ENCODE results near the gene THBS3. TPM values are rescaled to one million over a fixed set of nuclear protein-coding genes. Genes with fewer than 3 reads are reported as not detected.

Gene THBS3
- total and polyA plus RNA-seq, 2 of the 13 experiments (the other 11 are each of a cell fraction or from before 2014, with no cell fraction given): 0.86 to 3.6 TPM

DNA sequence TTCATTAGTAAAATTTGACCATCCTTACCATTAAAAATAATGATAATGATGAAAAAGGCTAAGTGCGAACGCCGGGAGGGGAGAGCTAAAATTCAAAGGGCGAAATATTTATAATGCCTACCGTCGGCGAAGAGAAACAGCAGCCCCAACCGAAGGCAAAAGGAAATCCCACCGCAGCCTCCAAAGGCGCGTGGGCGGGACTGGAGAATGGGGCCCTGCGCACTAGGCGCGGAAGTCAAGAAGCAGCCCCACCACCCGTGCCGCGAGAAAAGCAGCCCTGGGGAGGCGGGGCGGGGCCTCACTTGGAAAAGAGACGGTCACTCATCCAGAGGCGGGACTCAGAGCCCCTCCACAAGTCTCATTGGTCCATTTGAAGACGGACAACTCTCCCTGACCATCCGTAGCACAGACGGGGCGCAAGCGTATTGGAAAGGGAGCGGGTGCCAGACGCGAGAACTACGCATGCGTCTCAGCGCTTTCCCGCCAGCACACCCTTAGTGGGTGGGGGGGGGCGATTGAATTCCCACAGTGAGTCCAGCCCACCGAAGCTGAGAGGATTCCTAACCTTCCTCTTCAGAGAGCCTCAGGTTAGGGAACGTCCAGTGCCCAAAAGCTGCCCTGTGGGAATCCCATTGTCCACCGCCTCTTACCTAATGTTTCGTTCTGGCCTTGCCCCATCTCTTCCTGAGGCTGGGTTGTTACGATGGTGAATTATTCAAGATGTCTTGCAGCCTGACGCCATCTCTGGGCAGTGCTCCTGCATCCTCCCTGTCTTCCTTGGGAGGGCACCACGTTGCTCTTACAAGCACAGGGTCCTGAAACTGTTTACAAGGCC lies 19.8 kb upstream of the THBS3 start (continued):
- TF ChIP-seq, protein P1, sequence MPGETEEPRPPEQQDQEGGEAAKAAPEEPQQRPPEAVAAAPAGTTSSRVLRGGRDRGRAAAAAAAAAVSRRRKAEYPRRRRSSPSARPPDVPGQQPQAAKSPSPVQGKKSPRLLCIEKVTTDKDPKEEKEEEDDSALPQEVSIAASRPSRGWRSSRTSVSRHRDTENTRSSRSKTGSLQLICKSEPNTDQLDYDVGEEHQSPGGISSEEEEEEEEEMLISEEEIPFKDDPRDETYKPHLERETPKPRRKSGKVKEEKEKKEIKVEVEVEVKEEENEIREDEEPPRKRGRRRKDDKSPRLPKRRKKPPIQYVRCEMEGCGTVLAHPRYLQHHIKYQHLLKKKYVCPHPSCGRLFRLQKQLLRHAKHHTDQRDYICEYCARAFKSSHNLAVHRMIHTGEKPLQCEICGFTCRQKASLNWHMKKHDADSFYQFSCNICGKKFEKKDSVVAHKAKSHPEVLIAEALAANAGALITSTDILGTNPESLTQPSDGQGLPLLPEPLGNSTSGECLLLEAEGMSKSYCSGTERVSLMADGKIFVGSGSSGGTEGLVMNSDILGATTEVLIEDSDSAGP (CRISPR knock-in tag; IDR thresholded peaks at IDR 0.05; ENCODE audit: borderline replicate concordance): peak; percentile 20; the same call in 1 of the 2 replicates
- TF ChIP-seq ONECUT2 (CRISPR knock-in tag; IDR thresholded peaks at IDR 0.05) (no peak), ZNF605 (CRISPR knock-in tag; IDR thresholded peaks at IDR 0.05) (peak; percentile 84; the same call in 1 of the 2 replicates), XRCC5 (optimal IDR thresholded peaks at IDR 0.05; ENCODE audit: low read length) (no peak), ZNF367 (CRISPR knock-in tag; IDR thresholded peaks at IDR 0.05; ENCODE audit: borderline replicate concordance) (peak; percentile 71; the same call in 1 of the 2 replicates), NFE2 (CRISPR knock-in tag; IDR thresholded peaks at IDR 0.05) (no peak), MIER2 (CRISPR knock-in tag; IDR thresholded peaks at IDR 0.05) (no peak), JUNB (CRISPR knock-in tag; IDR thresholded peaks at IDR 0.05; ENCODE audit: borderline replicate concordance) (no peak), MTF2 (CRISPR knock-in tag; IDR thresholded peaks at IDR 0.05; ENCODE audit: borderline replicate concordance) (no peak), CC2D1A (CRISPR knock-in tag; IDR thresholded peaks at IDR 0.05) (no peak), RXRA (CRISPR knock-in tag; IDR thresholded peaks at IDR 0.05) (no peak), JARID2 (CRISPR knock-in tag; IDR thresholded peaks at IDR 0.05; ENCODE audit: insufficient replicate concordance) (no peak), HOXA5 (CRISPR knock-in tag; IDR thresholded peaks at IDR 0.05) (no peak), RBFOX2 (IDR thresholded peaks at IDR 0.05; ENCODE audit: low read depth, low read length) (peak; percentile 78)
- TF ChIP-seq, protein P2, sequence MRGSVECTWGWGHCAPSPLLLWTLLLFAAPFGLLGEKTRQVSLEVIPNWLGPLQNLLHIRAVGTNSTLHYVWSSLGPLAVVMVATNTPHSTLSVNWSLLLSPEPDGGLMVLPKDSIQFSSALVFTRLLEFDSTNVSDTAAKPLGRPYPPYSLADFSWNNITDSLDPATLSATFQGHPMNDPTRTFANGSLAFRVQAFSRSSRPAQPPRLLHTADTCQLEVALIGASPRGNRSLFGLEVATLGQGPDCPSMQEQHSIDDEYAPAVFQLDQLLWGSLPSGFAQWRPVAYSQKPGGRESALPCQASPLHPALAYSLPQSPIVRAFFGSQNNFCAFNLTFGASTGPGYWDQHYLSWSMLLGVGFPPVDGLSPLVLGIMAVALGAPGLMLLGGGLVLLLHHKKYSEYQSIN (CRISPR knock-in tag; IDR thresholded peaks at IDR 0.05; ENCODE audit: borderline replicate concordance): no peak
- TF ChIP-seq, protein P3, sequence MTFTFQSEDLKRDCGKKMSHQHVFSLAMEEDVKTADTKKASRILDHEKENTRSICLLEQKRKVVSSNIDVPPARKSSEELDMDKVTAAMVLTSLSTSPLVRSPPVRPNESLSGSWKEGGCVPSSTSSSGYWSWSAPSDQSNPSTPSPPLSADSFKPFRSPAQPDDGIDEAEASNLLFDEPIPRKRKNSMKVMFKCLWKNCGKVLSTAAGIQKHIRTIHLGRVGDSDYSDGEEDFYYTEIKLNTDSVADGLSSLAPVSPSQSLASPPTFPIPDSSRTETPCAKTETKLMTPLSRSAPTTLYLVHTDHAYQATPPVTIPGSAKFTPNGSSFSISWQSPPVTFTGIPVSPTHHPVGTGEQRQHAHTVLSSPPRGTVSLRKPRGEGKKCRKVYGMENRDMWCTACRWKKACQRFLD (CRISPR knock-in tag; IDR thresholded peaks at IDR 0.05; ENCODE audit: borderline replicate concordance): peak; percentile 37; the same call in 1 of the 2 replicates
- TF ChIP-seq, protein P4, sequence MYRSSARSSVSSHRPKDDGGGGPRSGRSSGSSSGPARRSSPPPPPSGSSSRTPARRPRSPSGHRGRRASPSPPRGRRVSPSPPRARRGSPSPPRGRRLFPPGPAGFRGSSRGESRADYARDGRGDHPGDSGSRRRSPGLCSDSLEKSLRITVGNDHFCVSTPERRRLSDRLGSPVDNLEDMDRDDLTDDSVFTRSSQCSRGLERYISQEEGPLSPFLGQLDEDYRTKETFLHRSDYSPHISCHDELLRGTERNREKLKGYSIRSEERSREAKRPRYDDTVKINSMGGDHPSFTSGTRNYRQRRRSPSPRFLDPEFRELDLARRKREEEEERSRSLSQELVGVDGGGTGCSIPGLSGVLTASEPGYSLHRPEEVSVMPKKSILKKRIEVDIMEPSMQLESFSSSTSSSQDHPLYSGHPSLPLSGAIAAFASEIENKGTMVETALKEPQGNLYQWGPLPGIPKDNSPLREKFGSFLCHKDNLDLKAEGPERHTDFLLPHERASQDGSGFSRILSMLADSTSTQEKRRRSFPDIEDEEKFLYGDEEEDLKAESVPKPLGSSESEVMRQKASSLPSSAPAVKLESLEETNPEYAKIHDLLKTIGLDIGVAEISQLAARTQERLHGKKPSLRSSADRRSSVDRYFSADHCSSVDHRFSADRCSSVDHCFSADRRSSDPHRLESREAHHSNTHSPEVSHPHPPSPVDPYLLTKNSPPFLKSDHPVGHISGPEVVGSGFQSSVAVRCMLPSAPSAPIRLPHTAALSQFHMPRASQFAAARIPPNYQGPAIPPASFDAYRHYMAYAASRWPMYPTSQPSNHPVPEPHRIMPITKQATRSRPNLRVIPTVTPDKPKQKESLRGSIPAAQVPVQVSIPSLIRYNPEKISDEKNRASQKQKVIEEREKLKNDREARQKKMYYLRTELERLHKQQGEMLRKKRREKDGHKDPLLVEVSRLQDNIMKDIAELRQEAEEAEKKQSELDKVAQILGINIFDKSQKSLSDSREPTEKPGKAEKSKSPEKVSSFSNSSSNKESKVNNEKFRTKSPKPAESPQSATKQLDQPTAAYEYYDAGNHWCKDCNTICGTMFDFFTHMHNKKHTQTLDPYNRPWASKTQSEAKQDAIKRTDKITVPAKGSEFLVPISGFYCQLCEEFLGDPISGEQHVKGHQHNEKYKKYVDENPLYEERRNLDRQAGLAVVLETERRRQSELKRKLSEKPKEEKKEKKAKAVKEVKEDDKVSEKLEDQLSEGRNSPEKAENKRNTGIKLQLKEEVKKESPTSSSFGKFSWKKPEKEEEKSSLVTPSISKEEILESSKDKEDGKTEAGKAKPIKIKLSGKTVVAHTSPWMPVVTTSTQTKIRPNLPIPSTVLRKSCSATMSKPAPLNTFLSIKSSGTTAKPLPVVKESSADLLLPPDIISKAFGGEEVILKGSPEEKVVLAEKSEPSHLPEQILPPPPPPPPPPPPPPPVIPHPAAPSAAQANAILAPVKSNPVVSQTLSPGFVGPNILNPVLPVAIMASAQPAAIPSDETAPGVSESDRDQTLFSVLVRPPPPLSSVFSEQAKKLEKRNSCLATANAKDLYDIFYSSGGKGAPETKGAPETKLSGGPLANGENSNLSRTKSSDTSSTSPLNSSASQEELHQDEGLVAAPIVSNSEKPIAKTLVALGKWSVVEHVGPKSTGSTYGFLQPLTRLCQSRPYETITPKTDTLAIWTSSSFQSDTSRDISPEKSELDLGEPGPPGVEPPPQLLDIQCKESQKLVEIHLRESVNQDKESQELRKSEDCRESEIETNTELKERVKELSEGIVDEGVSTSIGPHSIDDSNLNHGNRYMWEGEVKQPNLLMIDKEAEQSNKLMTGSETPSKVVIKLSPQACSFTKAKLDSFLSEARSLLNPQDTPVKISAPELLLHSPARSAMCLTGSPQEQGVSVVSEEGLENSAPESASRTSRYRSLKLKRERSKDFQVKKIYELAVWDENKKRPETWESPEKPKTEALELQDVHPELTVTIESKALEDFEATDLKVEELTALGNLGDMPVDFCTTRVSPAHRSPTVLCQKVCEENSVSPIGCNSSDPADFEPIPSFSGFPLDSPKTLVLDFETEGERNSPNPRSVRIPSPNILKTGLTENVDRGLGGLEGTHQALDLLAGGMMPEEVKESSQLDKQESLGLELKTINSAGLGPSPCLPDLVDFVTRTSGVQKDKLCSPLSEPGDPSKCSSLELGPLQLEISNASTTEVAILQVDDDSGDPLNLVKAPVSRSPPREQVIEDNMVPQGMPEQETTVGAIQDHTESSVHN (CRISPR knock-in tag; IDR thresholded peaks at IDR 0.05): no peak
